HL-60/S4 treated with phorbol 12-myristate 13-acetate at 8.2 ng/mL for 4 days and 3 days (cell line): Measurements from ENCODE around the gene RASGRF2.

ENCODE experiments used
- in situ Hi-C: fragments of 300-500 bp; cut with MboI; formaldehyde crosslinking; loops from 2 replicates; pipeline ENCODE4 v1.15.0; 2022; ENCODE audit warnings: low sequenced_read_pairs

The RASGRF2 gene

GRCh38 chr5:81166430-81166829 is 206.3 kb downstream of the RASGRF2 start:
- in situ Hi-C loops: no loop called here

- in situ Hi-C loops: no loop called here
These were observed 206.9 kb downstream of the RASGRF2 start for GRCh38 chr5:81167078-81167477.

- in situ Hi-C loops: no loop called here
These were observed 207.4 kb downstream of the RASGRF2 start for GRCh38 chr5:81167544-81167943.

GRCh38 chr5:81169924-81170323 is 209.8 kb downstream of the RASGRF2 start:
- in situ Hi-C loops: no loop called here

GRCh38 chr5:81171769-81172168 is 211.6 kb downstream of the RASGRF2 start:
- in situ Hi-C loops: no loop called here

- in situ Hi-C loops: no loop called here
These were observed 212.5 kb downstream of the RASGRF2 start for GRCh38 chr5:81172710-81173109.

- in situ Hi-C loops: no loop called here
These were observed 216.9 kb downstream of the RASGRF2 start for GRCh38 chr5:81177061-81177460.

- in situ Hi-C loops: no loop called here
These were observed 219.8 kb downstream of the RASGRF2 start for GRCh38 chr5:81179959-81180358.

GRCh38 chr5:81180780-81181460 is 220.8 kb downstream of the RASGRF2 start:
- in situ Hi-C loops: no loop called here

GRCh38 chr5:81181576-81182316 is 221.6 kb downstream of the RASGRF2 start:
- in situ Hi-C loops: no loop called here

- in situ Hi-C loops: no loop called here
These were observed 222.5 kb downstream of the RASGRF2 start for GRCh38 chr5:81182396-81183390.

GRCh38 chr5:81183811-81184748 is 223.9 kb downstream of the RASGRF2 start:
- in situ Hi-C loops: no loop called here

GRCh38 chr5:81184749-81185110 is 224.6 kb downstream of the RASGRF2 start:
- in situ Hi-C loops: no loop called here

GRCh38 chr5:81187885-81188284 is 227.7 kb downstream of the RASGRF2 start:
- in situ Hi-C loops: no loop called here

GRCh38 chr5:81188962-81189361 is 228.8 kb downstream of the RASGRF2 start:
- in situ Hi-C loops: no loop called here

GRCh38 chr5:81189875-81190498 is 229.8 kb downstream of the RASGRF2 start:
- in situ Hi-C loops: no loop called here

- in situ Hi-C loops: no loop called here
These were observed 231.7 kb downstream of the RASGRF2 start for GRCh38 chr5:81191726-81192372.

- in situ Hi-C loops: no loop called here
These were observed 232.2 kb downstream of the RASGRF2 start for GRCh38 chr5:81192373-81192750.

- in situ Hi-C loops: no loop called here
These were observed 234.6 kb downstream of the RASGRF2 start for GRCh38 chr5:81194633-81195334.
